GM18526 (cell line): ENCODE measurements around the gene IL1RL1.

Source experiments
- POLR2A ChIP-seq: IDR thresholded peaks from 3 replicates; pipeline ENCODE4 v1.6.1; 2011; ENCODE audit not compliant: insufficient read length; ENCODE audit errors: extremely low read depth

The IL1RL1 gene

GRCh38 chr2:102365763-102366162 lies 54.4 kb downstream of the IL1RL1 start:
- TF ChIP-seq POLR2A = no peak

GRCh38 chr2:102366406-102367112 lies 55.2 kb downstream of the IL1RL1 start:
- no peak for TF ChIP-seq POLR2A

- TF ChIP-seq POLR2A = no peak
Observed at GRCh38 chr2:102367331-102367971, 56.1 kb downstream of the IL1RL1 start.

DNA sequence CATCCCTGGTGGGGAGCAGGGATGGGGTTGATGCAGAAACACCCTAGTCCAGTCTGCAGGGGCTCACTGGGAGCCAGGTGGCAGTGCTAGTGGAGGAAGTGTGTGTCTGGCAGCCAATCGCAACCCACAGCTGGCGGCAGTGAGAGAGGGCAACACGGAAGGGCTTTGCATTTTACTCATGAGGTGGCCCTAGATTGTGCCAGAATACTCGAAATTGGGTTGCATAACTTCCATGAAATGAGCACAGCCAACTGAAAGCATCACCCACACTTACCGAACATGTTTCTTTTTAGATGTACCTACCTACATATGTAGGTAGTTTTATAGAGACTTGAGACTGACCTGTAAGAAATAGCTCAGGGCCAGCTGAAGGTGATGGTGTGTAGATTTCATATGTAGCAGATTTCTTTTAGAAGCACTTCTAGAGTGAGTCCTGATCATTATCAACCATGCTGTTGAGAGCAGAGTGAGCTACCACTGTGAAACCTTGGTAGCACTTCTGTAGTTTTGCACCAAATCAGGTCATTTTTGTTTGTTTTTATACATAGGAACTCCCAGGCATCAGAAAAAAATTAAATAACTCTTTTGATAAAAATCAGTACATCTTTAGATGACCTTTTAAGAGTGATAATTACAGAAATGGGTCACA lies 57.2 kb downstream of the IL1RL1 start:
- no peak for TF ChIP-seq POLR2A

- no peak for TF ChIP-seq POLR2A
Observed at GRCh38 chr2:102369866-102370265, 58.5 kb downstream of the IL1RL1 start.

DNA sequence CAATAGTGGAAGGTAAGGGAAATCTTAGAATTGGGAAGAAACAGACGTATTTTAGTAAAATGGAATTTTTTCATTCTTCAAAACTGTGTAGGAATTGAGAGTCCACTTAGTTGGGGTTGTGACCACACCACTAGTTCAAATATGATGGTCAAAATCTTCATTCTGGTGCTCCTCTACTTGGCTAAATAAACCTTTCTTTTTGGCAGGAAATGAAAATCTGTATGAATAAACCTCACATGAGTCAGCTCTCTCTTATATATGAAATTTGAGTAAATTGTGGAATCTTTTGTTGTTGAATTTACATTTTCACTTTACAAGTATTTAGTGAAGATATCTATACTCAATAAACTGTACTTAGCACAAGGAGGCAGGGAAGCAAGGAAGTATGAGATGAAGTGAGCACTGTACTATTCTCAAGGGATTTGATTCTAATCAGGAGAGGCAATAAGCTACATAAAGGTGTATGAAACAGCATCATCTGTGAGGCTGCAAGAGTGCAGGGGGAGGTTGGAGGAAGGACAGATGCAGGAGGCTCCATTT lies 64.8 kb downstream of the IL1RL1 start:
- no peak for TF ChIP-seq POLR2A

GRCh38 chr2:102383722-102384121 lies 72.4 kb downstream of the IL1RL1 start:
- TF ChIP-seq POLR2A = no peak

DNA sequence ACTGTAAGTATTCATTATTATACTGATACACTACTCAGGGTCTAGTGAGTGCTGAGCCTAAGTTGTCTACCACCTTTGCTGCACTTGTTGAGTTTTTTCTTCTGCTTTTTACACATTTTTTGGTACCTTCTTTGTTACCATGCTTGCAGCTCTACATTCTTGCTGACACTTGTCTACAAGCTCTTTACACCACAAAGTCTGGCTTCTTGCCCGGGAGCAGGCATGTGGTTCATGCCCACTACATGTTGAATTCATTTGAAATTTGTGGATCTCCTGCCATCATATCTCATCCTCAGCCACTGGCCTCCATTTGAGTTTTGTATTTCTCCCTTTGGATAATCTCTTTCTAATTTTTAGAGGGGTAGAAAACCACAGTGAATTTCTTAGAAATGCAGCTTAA lies 74.2 kb downstream of the IL1RL1 start:
- no peak for TF ChIP-seq POLR2A

- TF ChIP-seq POLR2A = no peak
Observed at GRCh38 chr2:102386004-102386403, 74.6 kb downstream of the IL1RL1 start.

DNA sequence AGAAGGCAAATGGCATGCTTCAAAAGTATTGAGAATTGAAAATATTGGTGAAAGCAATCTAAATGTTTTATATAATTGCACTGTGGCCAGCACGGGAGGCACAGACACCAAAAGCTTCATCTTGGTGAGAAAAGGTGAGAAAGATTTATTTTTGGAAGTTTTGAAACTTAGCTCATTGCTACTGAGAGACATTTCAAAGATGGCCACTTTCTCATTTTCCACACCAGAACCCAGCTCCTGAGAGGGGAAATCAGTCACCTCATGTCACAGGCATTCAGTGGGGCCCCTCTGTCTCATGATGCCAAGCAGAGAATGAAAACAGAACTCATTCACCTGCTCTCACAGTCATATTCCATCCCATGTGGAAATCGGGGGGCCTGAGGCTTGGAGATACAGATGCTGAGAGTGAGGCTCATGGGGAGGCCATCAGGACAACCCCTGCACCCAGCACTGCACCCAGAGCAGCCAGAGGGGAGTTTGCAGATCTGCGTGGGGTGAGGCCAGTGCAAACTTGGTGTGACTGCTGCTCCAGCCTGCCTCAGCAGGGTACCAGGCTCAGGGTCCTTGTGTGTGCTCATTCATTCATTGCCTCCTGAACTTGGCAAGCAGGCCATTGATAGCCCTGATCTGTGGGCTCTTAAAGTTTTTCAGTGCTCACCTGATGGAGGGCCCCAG lies 75.6 kb downstream of the IL1RL1 start:
- no peak for TF ChIP-seq POLR2A

- TF ChIP-seq POLR2A = no peak
Observed at GRCh38 chr2:102387763-102388546, 76.6 kb downstream of the IL1RL1 start.

DNA sequence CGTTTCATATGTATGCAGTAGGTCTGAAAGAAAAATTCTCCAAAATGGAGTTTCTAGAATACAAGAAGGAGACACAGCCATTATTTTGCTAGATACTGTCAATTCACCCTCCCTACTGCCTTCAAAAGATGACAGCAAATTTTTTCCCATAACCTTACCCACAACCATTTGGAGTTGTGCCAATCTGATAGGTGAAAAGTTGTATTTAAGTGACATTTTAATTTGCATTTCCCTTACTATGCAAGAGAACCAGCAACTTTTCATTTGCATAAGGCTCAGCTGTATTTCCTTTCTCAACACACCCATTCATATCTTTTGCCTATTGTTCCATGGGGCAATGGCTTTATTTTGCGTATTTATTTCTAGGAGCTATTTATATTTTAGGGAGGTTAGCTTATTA lies 80.2 kb downstream of the IL1RL1 start:
- TF ChIP-seq POLR2A = no peak

GRCh38 chr2:102392096-102392495 lies 80.7 kb downstream of the IL1RL1 start:
- no peak for TF ChIP-seq POLR2A

DNA sequence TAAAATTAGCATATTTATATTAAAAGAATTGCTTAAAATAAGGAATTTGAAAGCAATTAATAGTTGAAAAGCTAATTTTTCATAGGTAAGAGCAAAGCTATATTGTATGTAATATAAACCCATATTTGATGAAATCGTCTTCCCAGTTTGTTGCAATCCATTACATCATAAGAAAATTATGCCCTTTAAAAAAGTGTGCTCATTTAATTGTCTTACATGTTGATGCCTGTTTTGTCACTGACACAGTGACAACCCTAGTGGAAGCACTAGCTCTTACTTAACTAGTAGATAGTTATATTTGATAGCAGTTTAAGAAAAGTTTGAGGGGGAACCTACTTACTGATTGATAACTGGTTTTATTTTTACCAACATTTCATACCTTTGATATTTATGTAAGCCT lies 81.6 kb downstream of the IL1RL1 start:
- no peak for TF ChIP-seq POLR2A

- no peak for TF ChIP-seq POLR2A
Observed at GRCh38 chr2:102396012-102396411, 84.6 kb downstream of the IL1RL1 start.
